GM21390 (cell line): Measurements from ENCODE around the gene ADORA1.

ENCODE experiments used
- ATAC-seq: cut with Tn5 transposase; IDR thresholded peaks from one replicate; pipeline ENCODE4 v1.9.1; 2021; ENCODE audit not compliant: unreplicated experiment

Gene ADORA1

GRCh38 chr1:203183828-203184227, 56.3 kb downstream of the ADORA1 start:
- ATAC-seq = no peak

GRCh38 chr1:203184467-203184866, 56.9 kb downstream of the ADORA1 start:
- no peak for ATAC-seq

GRCh38 chr1:203185061-203185461, 57.5 kb downstream of the ADORA1 start:
- no peak for ATAC-seq

- ATAC-seq = no peak
These were observed 58.1 kb downstream of the ADORA1 start for GRCh38 chr1:203185585-203185984.

- no peak for ATAC-seq
These were observed 58.5 kb downstream of the ADORA1 start for GRCh38 chr1:203186091-203186445.

GRCh38 chr1:203186446-203187303, 59.1 kb downstream of the ADORA1 start, which contains the start of gene CHI3L1:
Gene CHI3L1 (minus strand): TSS chr1:203186704. CDS start chr1:203186623, 81 bp downstream.
- ATAC-seq = no peak

- no peak for ATAC-seq
These were observed 59.8 kb downstream of the ADORA1 start for GRCh38 chr1:203187304-203187685.

GRCh38 chr1:203187689-203188264, 60.3 kb downstream of the ADORA1 start:
- no peak for ATAC-seq

- ATAC-seq = no peak
These were observed 61.2 kb downstream of the ADORA1 start for GRCh38 chr1:203188686-203189232.

GRCh38 chr1:203189951-203190352, 62.4 kb downstream of the ADORA1 start:
- ATAC-seq = no peak

GRCh38 chr1:203190949-203191348, 63.4 kb downstream of the ADORA1 start:
- ATAC-seq = no peak

- ATAC-seq = no peak
These were observed 68.8 kb downstream of the ADORA1 start for GRCh38 chr1:203196371-203196770.

GRCh38 chr1:203197625-203198024, 70.1 kb downstream of the ADORA1 start:
- no peak for ATAC-seq

- no peak for ATAC-seq
These were observed 71.5 kb downstream of the ADORA1 start for GRCh38 chr1:203199002-203199401.

GRCh38 chr1:203199481-203199815, 71.9 kb downstream of the ADORA1 start:
- no peak for ATAC-seq

GRCh38 chr1:203199816-203200571, 72.5 kb downstream of the ADORA1 start:
- ATAC-seq = no peak

- ATAC-seq = no peak
These were observed 73.4 kb downstream of the ADORA1 start for GRCh38 chr1:203200916-203201315.

- ATAC-seq = no peak
These were observed 74.1 kb downstream of the ADORA1 start for GRCh38 chr1:203201516-203202205.

GRCh38 chr1:203202431-203203245, 75.1 kb downstream of the ADORA1 start:
- no peak for ATAC-seq

- ATAC-seq = no peak
These were observed 77.2 kb downstream of the ADORA1 start for GRCh38 chr1:203204756-203205155.
